Lower leg skin (tissue), 4 donors: ENCODE measurements around the gene NNT. TPM values are rescaled to one million over a fixed set of nuclear protein-coding genes. Genes with fewer than 3 reads are reported as not detected.

Experiments
- DNase-seq, 2 donors: peaks; one replicate each; pipeline ENCODE4 v3.0.0-alpha.2; 2019; ENCODE audit warnings: low spot score in 2 of 2
- H3K4me3 ChIP-seq: fragments of 200-600 bp; sonication (generic); 2 replicates; pipeline ENCODE4 v1.5.1; 2017; ENCODE audit warnings: mild to moderate bottlenecking, low read depth; ENCODE audit not compliant: poor library complexity, severe bottlenecking
- POLR2A ChIP-seq, 2 donors: fragments of 450-650 bp; IDR thresholded peaks; one replicate each; pipeline ENCODE4 v1.6.1; 2016 to 2017; ENCODE audit warnings: antibody characterized with exemption in 2 of 2, mild to moderate bottlenecking in 1 of 2, moderate library complexity in 1 of 2
- WGBS, 2 donors: methylation state at CpG; one replicate each; pipeline ENCODE4 v1.1.5; 2018; 5-methylcytosine and 5-hydroxymethylcytosine counted together
- intact Hi-C: fragments of 100-400 bp; cut with DNase I; formaldehyde crosslinking; loops from one replicate; pipeline ENCODE4 v1.15.0; 2023; ENCODE audit warnings: low total_unique reads
- total RNA-seq, 4 donors: library from RNA; depleted of rRNA; stranded (reverse); fragments of >200 nt; gene quantifications; one replicate each; pipeline ENCODE4 v1.1.0, GENCODE V29; 2016
- TF ChIP-seq, protein P1 (sequence below), 3 donors: fragments of 450-650 bp; IDR thresholded peaks; one replicate each; pipeline ENCODE4 v1.5.1; 2016; ENCODE audit warnings: antibody characterized with exemption in 3 of 3, mild to moderate bottlenecking in 3 of 3, moderate library complexity in 2 of 3

NNT gene
- total RNA-seq, 4 donors from 2014 or later: 24.2 to 34.2 (median 27.7) TPM

DNA sequence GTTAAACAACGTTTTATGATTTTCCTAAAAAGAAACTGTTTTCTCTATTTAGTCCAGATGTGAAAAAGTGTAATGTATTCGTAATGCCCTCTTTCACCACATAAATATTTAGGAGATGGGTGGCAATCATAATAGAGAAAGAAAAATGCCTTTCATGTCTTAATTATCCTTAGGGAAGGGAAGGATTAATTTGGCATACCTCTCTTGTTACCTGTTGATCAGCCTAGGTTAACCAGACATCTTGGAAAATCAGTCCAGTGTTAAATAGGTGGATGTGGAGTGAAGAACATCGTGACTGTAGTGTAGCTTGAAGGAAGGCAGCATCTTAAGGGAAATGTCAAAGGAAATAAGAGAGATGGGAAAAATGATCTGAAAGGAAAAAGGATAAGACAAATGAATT, 76.2 kb downstream of the NNT start:
- H3K4me3 ChIP-seq: no peak overlapping the region
- DNase-seq: no peak
- WGBS, 2 donors: 79 to 86% methylated on average over 3 of the region's 3 CpGs
- intact Hi-C loops: no loop called here
- TF ChIP-seq, protein P1, sequence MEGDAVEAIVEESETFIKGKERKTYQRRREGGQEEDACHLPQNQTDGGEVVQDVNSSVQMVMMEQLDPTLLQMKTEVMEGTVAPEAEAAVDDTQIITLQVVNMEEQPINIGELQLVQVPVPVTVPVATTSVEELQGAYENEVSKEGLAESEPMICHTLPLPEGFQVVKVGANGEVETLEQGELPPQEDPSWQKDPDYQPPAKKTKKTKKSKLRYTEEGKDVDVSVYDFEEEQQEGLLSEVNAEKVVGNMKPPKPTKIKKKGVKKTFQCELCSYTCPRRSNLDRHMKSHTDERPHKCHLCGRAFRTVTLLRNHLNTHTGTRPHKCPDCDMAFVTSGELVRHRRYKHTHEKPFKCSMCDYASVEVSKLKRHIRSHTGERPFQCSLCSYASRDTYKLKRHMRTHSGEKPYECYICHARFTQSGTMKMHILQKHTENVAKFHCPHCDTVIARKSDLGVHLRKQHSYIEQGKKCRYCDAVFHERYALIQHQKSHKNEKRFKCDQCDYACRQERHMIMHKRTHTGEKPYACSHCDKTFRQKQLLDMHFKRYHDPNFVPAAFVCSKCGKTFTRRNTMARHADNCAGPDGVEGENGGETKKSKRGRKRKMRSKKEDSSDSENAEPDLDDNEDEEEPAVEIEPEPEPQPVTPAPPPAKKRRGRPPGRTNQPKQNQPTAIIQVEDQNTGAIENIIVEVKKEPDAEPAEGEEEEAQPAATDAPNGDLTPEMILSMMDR (IDR thresholded peaks at IDR 0.05): no peak
- TF ChIP-seq POLR2A (IDR thresholded peaks at IDR 0.05): no peak

DNA sequence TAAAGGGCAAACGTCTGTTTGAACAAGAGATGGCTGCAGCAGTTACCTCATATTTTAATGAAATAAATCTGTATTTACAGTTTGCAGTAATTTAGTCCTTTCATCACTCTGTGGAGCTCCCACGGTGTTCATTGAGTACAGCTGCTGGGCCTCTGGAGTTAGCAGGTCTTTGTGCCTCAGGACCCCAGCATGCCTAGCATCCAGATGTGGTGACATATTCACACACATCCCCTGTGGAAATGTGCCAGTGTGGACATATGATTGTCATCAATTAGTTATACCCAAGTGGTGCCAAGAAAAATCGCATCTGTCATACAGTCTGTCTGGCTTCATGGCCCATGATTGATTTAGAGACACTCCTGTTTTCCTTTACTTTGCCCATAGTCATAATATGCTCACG, 77.3 kb downstream of the NNT start:
- TF ChIP-seq, protein P1 (IDR thresholded peaks at IDR 0.05): no peak
- no peak for TF ChIP-seq POLR2A (IDR thresholded peaks at IDR 0.05)
- H3K4me3 ChIP-seq: no peak overlapping the region
- DNase-seq: no peak
- intact Hi-C loops: no loop called here
- 55 to 60% methylated on average over 4 of the region's 4 CpGs for WGBS, 2 donors

DNA sequence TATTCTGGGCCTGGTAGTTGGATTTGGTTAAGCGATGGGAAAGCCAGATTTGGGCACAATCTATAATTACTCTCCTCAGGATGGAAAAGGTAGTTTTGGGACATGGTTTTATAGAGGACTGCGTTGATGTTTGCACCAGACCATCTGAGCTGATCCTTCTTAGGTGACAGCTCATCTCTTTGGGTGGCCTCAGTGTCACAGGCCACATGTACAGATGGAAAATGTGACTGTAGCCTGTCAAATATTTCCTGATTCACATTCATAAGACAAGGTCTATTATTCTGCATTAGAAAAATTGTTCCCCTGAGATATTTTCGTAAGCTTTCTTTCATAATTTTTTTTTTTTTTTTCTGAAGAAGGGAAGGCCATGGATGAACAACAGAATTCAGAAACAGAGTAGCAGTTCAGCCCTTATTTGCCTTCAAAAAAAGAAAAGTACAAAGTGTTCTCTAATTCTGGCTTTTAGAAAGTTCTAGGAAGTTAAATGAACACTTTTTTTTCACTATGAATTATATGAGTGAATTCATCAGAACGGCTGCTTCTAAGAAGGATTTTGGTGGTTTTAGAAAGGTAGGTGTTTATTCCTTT, 81.0 kb downstream of the NNT start:
- intact Hi-C loops: no loop called here
- TF ChIP-seq, protein P1 (IDR thresholded peaks at IDR 0.05): no peak
- TF ChIP-seq POLR2A (IDR thresholded peaks at IDR 0.05): no peak
- peak in 1 of 2 donors; percentile 41 for DNase-seq
- WGBS, 2 donors: 76% methylated on average over 4 of the region's 4 CpGs
- H3K4me3 ChIP-seq: no peak overlapping the region

DNA sequence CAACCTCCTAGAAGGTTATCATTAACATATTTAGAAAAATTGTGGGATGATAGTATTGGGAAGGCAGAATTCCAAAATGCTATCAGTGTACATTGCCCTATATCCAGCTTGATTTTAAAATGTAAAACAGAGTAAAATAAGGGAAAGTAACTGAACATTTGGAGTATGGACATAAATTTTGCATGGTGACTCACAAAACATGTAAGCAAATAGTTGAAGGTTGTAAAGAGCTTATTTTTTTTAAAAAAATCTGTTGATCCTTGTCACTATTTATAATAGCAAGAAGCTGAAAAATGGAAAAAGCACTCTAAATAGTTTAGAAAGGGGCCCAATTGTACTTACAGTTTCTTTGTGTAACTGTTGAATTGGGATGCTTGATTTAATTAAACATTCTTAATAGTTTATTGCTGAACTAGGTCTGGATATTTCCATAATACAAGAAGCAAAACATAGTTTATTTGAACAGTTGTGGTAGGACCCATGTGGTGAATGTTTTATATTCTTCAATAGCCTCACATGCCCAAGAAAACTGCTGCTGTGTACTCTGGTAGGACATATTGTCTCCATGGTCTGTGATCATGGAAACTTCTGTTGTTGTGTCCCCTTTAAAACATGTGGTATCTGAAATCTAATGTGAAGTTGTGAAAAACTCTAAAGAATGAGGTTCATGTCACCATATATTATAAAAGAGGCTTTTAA, 82.4 kb downstream of the NNT start:
- TF ChIP-seq POLR2A (IDR thresholded peaks at IDR 0.05): no peak
- TF ChIP-seq, protein P1 (IDR thresholded peaks at IDR 0.05): no peak

DNA sequence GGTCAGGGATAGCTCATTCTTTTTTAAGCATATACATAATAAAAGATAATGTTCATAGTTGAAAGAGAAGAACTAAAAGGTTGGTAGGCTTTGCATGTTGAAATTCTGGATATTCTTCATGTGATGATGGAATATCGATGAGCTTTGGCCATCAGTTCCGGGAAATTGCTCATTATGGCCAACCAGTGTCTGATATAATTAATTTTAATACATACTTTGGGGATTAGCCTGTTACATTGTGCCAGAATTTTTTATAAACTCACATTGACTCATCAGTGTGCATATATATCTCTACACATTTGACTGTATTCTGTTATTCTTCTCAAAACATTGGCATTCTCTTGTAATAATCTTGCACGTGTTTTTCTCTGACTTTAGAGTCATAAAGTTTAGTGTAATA, 84.3 kb downstream of the NNT start:
- TF ChIP-seq, protein P1 (IDR thresholded peaks at IDR 0.05): no peak
- intact Hi-C loops: no loop called here

More for the DNA sequence above, 82.4 kb downstream of the NNT start:
- DNase-seq: no peak
- no peak overlapping the region for H3K4me3 ChIP-seq
- intact Hi-C loops: no loop called here

More for the DNA sequence above, 84.3 kb downstream of the NNT start:
- no peak overlapping the region for H3K4me3 ChIP-seq
- no peak for DNase-seq
- WGBS, 2 donors: 85% methylated on average over 3 of the region's 3 CpGs
